Endothelial cell of umbilical vein (primary cell): ENCODE results near the gene NTF3. TPM values are rescaled to one million over a fixed set of nuclear protein-coding genes. Genes with fewer than 3 reads are reported as not detected.

ENCODE experiments used
- BruUV-seq: library from RNA; stranded (reverse); fragments of 400-500 nt; replicated peaks from 2 replicates; lab custom pipeline; 2021; lab: Mats Ljungman, UMichigan
- CTCF ChIA-PET: fragments of 300-600, 350-600 bp; sonication (Branson Sonifier 250); formaldehyde crosslinking; loops from one replicate; lab custom pipeline; 2021; ENCODE audit warnings: antibody characterized with exemption, inconsistent platforms; lab: Charles Lee
- POLR2A ChIA-PET: fragments of 300-600, 350-600 bp; sonication (Branson Sonifier 250); formaldehyde crosslinking; loops from one replicate; lab custom pipeline; 2021; ENCODE audit warnings: antibody characterized with exemption, inconsistent platforms; lab: Charles Lee
- DNase-seq: peaks from one replicate; pipeline ENCODE4 v3.0.0-alpha.2; 2011; ENCODE audit warnings: low read depth, low spot score
- FAIRE-seq: peaks from 2 replicates; lab custom pipeline; 2011; peaks lifted over from hg19 to GRCh38; lab: Jason Lieb, UNC
- H2AFZ ChIP-seq: 2 replicates; pipeline ENCODE4 v1.6.0; 2012; ENCODE audit warnings: low read depth, low read length, control low read depth, inconsistent platforms
- H3K27ac ChIP-seq: 2 replicates; pipeline ENCODE4 v1.5.1; 2011; ENCODE audit warnings: low read depth, mild to moderate bottlenecking, control low read depth, low read length, moderate library complexity; ENCODE audit not compliant: insufficient read depth
- H3K27me3 ChIP-seq, 2 experiments: 2 replicates each; pipeline versions ENCODE4 v1.6.0 to v1.6.1; 2011; ENCODE audit warnings: low read length in 2 of 2, mixed read lengths in 1 of 2; ENCODE audit not compliant: control insufficient read depth in 2 of 2, insufficient read depth in 2 of 2
- H3K36me3 ChIP-seq, 2 experiments: 2 replicates in 1 of 2; 3 replicates in 1 of 2; pipeline ENCODE4 v1.5.1; 2011; ENCODE audit warnings: low read length in 2 of 2, mild to moderate bottlenecking in 1 of 2, moderate library complexity in 1 of 2; ENCODE audit not compliant: control insufficient read depth in 2 of 2, insufficient read depth in 2 of 2; ENCODE audit errors: extremely low read depth in 1 of 2
- H3K4me1 ChIP-seq: 3 replicates; pipeline ENCODE4 v1.5.1; 2011; ENCODE audit warnings: mild to moderate bottlenecking, low read length; ENCODE audit not compliant: control insufficient read depth, insufficient read depth; ENCODE audit errors: extremely low read depth
- H3K4me2 ChIP-seq: 2 replicates; pipeline ENCODE4 v1.6.1; 2011; ENCODE audit warnings: low read length, control low read depth, mixed read lengths; ENCODE audit not compliant: insufficient read depth
- H3K4me3 ChIP-seq, 3 experiments: fragments of 200-600 bp in 1 of 3; sonication (generic), shearing (Covaris generic) in 1 of 3; replicated peaks in 1 of 3; 2 replicates each; pipeline ENCODE4 v1.5.1; 2011 to 2016; ENCODE audit warnings: control low read depth in 3 of 3, low read length in 3 of 3, mild to moderate bottlenecking in 2 of 3, inconsistent platforms in 1 of 3, low read depth in 1 of 3, moderate library complexity in 1 of 3; ENCODE audit not compliant: insufficient read depth in 1 of 3
- H3K79me2 ChIP-seq: 2 replicates; pipeline ENCODE4 v1.6.0; 2012; ENCODE audit warnings: low read length, inconsistent platforms; ENCODE audit not compliant: control insufficient read depth, insufficient read depth
- H3K9ac ChIP-seq: replicated peaks from 2 replicates; pipeline ENCODE3; 2011; ENCODE audit warnings: low read length, control low read depth; ENCODE audit not compliant: insufficient read depth; ENCODE audit errors: extremely low read depth
- H3K9me1 ChIP-seq: replicated peaks from 3 replicates; pipeline ENCODE4 v1.6.0; 2011; ENCODE audit warnings: mild to moderate bottlenecking, low read length; ENCODE audit not compliant: control insufficient read depth, insufficient read depth; ENCODE audit errors: extremely low read depth
- H3K9me3 ChIP-seq: replicated peaks from 2 replicates; pipeline ENCODE4 v1.5.1; 2012; ENCODE audit warnings: low read length, inconsistent platforms; ENCODE audit not compliant: control insufficient read depth, insufficient read depth
- H4K20me1 ChIP-seq: replicated peaks from 2 replicates; pipeline ENCODE3; 2011; ENCODE audit warnings: mild to moderate bottlenecking, low read length; ENCODE audit not compliant: control insufficient read depth, insufficient read depth; ENCODE audit errors: extremely low read depth
- EZH2 ChIP-seq: IDR thresholded peaks from 2 replicates; pipeline ENCODE4 v1.6.1; 2012; ENCODE audit warnings: borderline replicate concordance, low read depth, mild to moderate bottlenecking, moderate library complexity, low read length, inconsistent platforms; ENCODE audit not compliant: severe bottlenecking
- FOS ChIP-seq: IDR thresholded peaks from 2 replicates; pipeline ENCODE4 v1.6.1; 2011; ENCODE audit warnings: mild to moderate bottlenecking, low read length, moderate library complexity, borderline replicate concordance; ENCODE audit not compliant: insufficient read depth
- GATA2 ChIP-seq: IDR thresholded peaks from 2 replicates; pipeline ENCODE4 v1.7.0; 2011; ENCODE audit warnings: low read depth, mild to moderate bottlenecking, moderate library complexity, mixed read lengths, low read length; ENCODE audit not compliant: insufficient read length, insufficient read depth
- JUN ChIP-seq: IDR thresholded peaks from 2 replicates; pipeline ENCODE4 v1.6.1; 2011; ENCODE audit warnings: borderline replicate concordance, low read depth; ENCODE audit not compliant: insufficient read length, insufficient read depth
- POLR2A ChIP-seq: IDR thresholded peaks from 2 replicates; pipeline ENCODE4 v1.6.1; 2012; ENCODE audit warnings: low read depth, mild to moderate bottlenecking, control low read depth, low read length
- POLR2AphosphoS5 ChIP-seq: IDR thresholded peaks from 2 replicates; pipeline ENCODE4 v1.6.1; 2012; ENCODE audit warnings: low read depth, mild to moderate bottlenecking, control low read depth, low read length, moderate library complexity; ENCODE audit not compliant: insufficient read depth
- dilution Hi-C: fragments of 300-500 bp; cut with MboI; formaldehyde crosslinking; loops from one replicate; pipeline ENCODE4 v1.15.0; 2019; ENCODE audit warnings: low sequenced_read_pairs; ENCODE audit not compliant: extremely low pct_ligation_motif_present
- intact Hi-C: fragments of 100-400 bp; cut with micrococcal nuclease; formaldehyde crosslinking; loops from one replicate; pipeline ENCODE4 v1.10.0; 2022
- polyA plus RNA-seq, 4 experiments: library from polyadenylated mRNA; depleted of rRNA in 3 of 4; stranded (reverse) in 3 of 4; unstranded in 1 of 4; fragments of >200 nt; gene quantifications; 2 replicates each; pipeline versions ENCODE4 v1.2.1 to v1.2.3, GENCODE V29; 2011 to 2012; ENCODE audit warnings: missing spikeins in 1 of 4
- total RNA-seq: library from RNA; stranded (reverse); gene quantifications from 2 replicates; pipeline ENCODE4 v1.2.3, GENCODE V29; 2021
- TF ChIP-seq, protein P1 (sequence below), 2 donors: IDR thresholded peaks; 1 replicate in 1 of 2; 2 replicates in 1 of 2; pipeline ENCODE4 v1.5.1; 2011; ENCODE audit warnings: low read length in 2 of 2, mild to moderate bottlenecking in 2 of 2, moderate library complexity in 2 of 2, control low read depth in 1 of 2, inconsistent platforms in 1 of 2, low read depth in 1 of 2; ENCODE audit not compliant: insufficient read depth in 1 of 2; ENCODE audit errors: extremely low read depth in 1 of 2

The NTF3 gene
- total and polyA plus RNA-seq, 2 donors (not counting 3 experiments of a cell fraction or from before 2014, with no cell fraction given), result not detected

DNA sequence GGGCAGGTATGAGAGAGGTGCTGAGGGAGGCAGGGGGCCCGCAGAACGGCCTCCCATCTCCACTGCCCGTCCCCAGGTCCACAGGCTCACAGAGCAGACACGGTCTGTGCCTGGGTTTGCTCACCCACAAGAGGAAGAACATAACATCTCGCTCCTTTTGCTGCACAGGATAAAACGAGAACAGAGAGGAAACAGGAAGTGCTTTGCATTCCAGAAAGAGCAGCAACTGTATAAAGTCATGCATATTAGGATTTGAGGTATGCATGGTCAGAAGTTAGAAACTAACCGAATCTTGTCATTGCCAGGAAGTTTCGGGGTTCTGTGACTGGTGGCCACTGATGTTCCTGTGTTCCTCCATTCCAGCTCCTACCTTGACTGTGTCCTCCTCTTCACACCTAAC lies 25.0 kb downstream of the NTF3 start:
- intact Hi-C loops (no loop called here), dilution Hi-C loops (no loop called here)
- Histone ChIP-seq H3K9me3 (no peaks in the 10 kb centered on the region), H3K4me2 (peak overlapping the region; percentile 70), H3K9ac (peak overlapping the region; percentile 17), H4K20me1 (no peaks in the 10 kb centered on the region), H3K4me1 (peaks cover 12% of the 10 kb centered on the region), H3K27ac (peak overlapping the region; percentile 74), H3K27me3 (peaks cover 0 to 2% of the 10 kb centered on the region in 2 experiments), H3K9me1 (no peaks in the 10 kb centered on the region), H3K4me3 (no peak overlapping the region), H3K79me2 (no peaks in the 10 kb centered on the region), H3K36me3 (no peaks in the 10 kb centered on the region), H2AFZ (peak overlapping the region; percentile 95)
- no TSS peak for BruUV-seq
- POLR2A ChIA-PET, result no interaction called here
- CTCF ChIA-PET, result interaction anchor here (1.1 to 1.8 kb wide), 3 partner anchors 20 to 257 kb away, joined by 3 to 5 read pairs (median 4); no protein-coding TSS in a partner anchor
- FAIRE-seq (peak; percentile 92), DNase-seq (peak; percentile 67)
- TF ChIP-seq POLR2A (peak; percentile 65), JUN (no peak), EZH2 (no peak), FOS (no peak), POLR2AphosphoS5 (peak; percentile 15), GATA2 (no peak)
- TF ChIP-seq, protein P1, sequence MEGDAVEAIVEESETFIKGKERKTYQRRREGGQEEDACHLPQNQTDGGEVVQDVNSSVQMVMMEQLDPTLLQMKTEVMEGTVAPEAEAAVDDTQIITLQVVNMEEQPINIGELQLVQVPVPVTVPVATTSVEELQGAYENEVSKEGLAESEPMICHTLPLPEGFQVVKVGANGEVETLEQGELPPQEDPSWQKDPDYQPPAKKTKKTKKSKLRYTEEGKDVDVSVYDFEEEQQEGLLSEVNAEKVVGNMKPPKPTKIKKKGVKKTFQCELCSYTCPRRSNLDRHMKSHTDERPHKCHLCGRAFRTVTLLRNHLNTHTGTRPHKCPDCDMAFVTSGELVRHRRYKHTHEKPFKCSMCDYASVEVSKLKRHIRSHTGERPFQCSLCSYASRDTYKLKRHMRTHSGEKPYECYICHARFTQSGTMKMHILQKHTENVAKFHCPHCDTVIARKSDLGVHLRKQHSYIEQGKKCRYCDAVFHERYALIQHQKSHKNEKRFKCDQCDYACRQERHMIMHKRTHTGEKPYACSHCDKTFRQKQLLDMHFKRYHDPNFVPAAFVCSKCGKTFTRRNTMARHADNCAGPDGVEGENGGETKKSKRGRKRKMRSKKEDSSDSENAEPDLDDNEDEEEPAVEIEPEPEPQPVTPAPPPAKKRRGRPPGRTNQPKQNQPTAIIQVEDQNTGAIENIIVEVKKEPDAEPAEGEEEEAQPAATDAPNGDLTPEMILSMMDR (IDR thresholded peaks at IDR 0.05; ENCODE audit: extremely low read depth in 1 of 2, insufficient read depth in 1 of 2, low read depth in 1 of 2, low read length in 2 of 2), result no peak
